ENCODE data around the gene SLC27A6.
"Not testable (repeated sequence)": the region's sequence is repeated elsewhere in the genome, so short reads cannot be mapped to it uniquely, and the experiment has no call there.

Gene SLC27A6

DNA sequence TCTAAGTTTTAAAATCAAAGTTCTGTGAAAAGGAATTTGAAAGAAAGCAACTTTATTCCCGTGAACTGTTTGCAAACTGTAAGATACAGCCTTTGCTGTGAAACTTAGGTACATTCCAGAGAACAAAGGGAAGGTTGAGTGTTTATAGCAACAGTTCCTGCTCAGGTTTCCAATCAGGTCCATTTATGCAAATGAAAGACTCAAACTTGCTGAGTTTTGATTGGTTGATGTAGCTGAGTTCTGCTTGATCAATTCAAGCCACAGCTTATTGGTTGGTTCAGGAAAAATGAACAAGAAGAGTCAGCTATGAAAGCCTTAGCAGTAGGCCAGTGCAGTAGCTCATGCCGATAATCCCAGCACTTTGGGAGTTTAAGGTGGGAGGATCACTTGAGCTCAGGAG lies 37.9 kb downstream of the SLC27A6 start:
- DNase-seq = no peak

DNA sequence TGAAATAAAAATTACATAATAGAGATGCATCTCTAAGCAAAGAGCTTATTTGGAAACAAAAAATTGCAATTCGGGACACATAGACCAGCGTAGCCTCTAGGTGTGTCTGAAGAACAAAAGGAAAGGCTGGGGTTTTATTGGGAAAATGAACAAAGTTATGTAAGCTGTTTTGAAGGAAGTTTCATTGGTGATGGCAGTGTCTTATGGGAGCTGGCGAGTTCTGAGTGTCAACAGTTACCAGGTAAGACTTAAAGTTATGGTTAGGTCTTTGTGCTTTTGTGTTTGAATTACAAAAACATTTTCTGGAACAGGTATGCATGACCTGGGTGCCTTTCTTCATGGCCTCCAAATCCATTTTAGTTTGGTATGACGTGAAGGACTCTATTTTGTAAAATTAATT lies 48.9 kb downstream of the SLC27A6 start:
- DNase-seq = no peak

DNA sequence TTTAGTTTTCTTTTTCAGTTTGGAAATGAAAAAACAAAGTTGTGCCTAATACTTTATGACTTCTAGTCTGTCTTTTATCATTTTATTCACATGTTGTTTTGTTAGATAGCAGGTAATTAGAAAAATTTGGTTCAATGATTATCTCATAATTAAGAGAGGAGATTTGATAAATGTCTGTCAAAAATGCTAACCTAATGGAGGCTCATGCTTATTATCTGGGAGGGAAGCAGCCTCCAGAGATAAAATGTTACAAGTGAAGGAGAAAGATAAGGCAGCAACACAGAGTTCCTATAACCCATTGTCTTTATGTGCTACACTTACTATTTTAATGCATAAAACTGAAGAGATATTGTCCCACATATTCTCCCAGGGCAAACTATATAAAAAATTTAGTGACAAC lies 53.5 kb downstream of the SLC27A6 start:
- DNase-seq = no peak

DNA sequence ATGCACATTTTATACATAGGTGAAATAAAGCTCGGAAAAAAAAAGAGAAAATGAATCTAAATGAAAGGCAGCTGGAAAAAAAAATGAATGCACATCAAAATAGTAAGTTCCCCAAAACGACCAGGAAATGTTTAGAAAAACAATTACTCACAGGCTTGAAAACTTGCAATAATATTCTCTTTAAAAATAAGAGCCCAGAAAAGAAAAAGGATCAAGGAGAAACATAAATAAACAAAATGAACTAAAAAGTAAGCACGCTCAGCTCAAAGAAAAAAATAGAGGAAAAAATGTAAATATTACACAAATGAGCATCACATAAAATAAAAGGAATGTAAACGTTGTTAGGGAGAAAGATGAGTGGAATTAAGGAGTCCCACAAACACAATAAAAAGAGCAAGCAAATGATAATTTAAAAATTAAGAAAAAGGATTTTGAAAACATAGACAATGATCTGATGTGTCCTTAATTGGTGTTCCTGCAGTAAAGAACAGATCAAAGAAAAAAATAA lies 54.2 kb downstream of the SLC27A6 start:
- no peak for DNase-seq

DNA sequence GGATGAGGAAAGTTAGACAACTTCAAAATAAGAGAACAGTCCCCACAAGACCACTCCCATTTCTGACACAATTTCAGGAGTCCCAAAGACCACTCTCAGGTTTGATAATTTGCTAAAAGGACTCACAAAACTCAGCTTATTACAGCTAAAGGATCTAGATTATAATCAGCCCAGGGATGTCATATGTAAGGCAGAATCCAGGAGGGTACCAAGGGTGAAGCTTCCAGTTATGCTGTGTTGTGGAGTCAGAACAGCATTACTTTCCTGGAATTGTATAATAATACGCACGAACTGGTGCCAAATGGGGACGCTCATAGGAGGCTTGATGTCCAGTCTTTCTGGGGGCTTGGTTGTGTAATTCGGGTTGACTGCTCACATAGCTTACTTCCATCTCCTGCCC lies 55.4 kb downstream of the SLC27A6 start:
- no peak for DNase-seq

DNA sequence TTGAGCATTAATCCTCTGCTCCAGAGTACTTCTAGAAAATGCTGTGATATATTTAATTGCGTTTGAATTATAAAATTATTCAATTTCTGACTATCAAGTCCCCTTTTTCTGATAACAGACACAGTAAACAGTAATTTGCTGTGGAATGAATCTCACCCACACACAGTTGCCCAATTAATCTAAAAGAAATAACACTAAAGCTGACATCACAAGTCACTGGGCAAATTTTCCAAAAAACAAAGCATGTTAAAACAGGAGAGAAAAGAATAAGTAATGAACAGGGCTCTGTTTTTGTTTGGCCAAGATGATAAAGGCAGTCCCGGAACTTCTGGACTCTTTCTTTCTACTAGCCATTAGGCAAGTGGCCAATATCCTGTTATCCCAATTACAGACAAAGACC lies 56.5 kb downstream of the SLC27A6 start:
- DNase-seq = no peak

DNA sequence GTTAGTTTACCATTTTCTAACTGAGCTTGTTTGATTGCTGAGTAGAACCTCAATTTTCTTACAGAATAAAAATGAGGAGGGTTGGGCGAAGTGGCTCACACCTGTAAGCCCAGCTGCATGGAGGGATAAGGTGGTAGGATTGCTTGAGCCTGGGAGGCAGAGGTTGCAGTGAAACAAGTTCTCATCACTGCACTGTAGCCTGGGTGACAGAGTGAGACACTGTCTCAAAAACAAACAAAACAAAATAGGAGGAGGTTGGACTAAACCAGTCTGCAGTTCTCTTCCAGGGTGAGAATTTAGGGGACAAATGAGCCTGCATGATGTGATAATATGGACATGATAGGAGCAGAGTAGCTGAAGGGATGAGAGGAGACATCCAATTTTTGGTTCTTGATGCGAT lies 57.3 kb downstream of the SLC27A6 start:
- no peak for DNase-seq

DNA sequence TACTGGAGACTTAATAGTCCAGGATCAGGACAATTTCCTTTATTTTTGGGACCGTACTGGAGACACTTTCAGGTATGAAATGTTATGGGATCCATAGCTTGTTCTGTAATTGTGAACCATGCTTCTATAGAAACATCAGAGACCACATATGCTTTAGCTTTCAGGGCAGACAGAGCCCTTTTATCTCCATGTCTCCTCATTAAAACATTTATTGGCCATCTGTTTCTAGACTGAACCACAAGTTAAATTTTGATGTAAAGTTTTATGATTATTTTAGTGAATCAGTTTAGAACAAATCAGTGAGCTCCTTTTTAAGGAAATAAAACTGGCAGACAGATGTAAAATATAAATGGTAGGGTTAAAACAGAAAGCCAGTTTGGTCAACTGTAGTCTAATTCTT lies 62.0 kb downstream of the SLC27A6 start:
- no peak for DNase-seq

DNA sequence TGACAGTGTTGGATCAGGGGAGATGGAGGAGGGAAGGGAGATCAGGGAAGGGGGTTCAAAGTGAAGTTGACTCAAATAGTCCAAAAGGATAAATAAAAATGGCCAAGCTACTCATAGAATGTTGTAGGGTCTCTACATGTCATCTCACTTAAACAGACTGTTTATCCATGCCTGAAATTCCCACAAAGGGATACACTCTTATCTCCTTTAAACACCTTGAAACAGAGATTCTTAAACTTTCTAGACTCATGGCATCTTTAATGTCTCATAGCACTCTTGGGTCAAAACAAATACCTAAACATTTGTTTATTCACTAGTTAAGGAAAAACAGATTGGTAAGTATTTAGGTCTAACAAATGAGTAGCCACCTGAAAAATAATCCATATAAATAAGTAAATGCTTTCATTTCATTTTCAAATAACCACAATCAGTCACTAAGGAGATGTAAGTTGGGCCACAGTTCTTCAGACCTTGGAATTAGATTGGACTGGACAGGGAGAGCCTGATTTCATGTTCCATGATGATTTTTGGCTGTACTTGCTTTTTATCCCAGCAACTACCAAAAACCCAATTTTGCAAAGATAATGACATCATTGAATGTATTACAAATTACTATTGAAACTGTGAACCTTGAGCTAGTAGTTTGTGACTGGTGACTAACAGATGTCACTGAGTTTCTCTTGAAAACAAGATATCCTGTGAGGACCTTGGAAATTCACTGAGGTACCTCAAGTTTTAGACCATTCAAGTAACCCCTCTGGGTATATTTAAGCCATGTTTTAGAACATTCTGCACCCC lies 66.8 kb downstream of the SLC27A6 start:
- DNase-seq = no peak

DNA sequence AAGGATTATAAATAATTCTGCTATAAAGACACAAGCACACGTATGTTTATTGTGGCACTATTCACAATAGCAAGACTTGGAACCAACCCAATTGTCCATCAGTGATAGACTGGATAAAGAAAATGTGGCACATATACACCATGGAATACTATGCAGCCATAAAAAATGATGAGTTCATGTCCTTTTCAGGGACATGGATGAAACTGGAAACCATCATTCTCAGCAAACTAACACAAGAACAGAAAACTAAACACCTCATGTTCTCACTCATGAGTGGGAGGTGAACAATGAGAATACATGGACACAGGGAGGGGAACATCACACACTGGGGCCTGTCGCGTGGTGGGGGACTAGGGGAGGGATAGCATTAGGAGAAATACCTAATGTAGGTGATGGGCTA lies 71.0 kb downstream of the SLC27A6 start:
- DNase-seq = not testable (repeated sequence)

DNA sequence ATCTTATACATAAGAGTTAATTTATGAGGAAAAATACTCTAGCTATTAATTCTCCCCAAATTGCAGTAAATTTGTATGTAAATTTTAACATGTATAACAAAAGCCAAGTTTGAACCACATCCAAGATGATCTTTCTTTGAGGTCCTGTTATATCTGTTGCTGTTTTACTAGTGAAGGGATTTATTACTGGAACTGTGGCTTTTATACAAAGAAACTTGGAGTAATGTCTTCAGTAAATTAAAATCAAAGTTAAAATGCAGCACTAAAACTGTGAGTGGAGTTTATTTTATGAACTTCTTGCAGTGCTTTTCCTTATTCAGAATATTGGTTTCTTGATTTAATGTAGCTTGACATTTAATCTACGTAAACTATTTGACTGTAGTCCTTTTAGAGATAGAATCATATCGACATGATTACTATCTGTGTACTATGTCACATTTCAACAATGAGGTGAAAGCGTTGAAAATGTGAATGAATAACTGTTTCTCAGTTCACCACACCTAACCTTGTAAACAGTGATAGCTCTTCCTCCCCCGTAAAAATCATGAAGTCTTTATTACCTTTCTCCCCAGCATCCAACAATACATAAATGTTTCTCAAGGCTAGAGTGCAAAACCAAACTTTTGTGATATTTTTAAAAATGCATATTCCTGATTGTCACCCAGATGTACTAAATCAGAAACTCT lies 76.1 kb downstream of the SLC27A6 start:
- DNase-seq = no peak

DNA sequence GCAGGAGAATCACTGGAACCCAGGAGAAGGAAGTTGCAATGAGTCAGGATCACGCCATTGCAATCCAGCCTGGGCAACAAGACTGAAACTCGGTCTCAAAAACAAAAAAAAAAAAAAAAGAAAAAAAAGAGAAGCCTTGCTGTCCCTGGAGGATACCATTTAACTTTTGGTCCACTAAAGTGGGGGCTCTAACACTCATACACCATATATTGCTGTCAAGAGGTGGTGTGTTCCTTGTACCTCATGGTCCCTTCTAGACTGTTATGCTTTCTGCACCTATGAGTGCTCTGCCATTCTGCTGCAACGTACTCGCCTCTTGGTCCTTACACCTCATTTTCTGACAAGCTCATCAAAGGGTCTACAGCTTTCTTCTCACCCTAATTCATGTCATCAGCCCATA lies 77.0 kb downstream of the SLC27A6 start:
- no peak for DNase-seq

DNA sequence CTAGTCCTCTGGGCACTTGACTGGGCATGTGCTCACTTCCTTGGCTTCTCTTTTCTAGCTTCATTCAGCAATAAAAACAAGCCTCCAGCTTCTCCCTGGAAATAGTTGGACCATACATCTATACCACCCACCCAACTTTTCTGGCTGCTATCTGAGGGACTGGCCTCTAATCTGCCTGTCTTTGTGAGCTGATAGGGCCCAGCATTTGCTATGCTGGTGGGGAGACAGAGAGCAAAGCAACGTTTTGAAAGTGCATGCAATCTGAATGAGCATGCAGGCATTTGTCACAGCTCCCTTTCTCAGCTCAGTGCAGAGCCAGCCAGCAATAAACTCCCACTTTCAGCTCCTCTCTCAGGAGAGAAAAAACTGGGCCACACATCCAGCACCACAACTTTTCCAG lies 78.6 kb downstream of the SLC27A6 start:
- no peak for DNase-seq

DNA sequence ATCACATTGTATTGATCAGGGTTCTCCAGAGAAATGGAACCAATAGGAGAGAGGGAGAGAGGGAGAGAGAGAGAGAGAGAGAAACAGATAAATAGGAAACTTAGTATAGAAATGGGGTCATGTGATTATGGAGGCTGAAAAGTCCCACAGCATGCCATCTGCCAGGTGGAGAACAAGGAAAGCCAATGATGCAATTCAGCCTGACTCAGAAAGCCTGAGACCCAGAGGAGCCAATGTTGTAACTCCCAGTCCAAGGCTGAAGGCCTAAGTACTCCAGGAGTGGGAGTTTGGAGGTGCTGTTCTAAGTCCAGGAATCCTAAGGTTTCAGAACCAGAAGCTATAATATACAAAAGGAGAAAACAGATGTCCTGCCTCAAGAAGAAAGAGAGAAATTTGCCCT lies 80.9 kb downstream of the SLC27A6 start:
- DNase-seq = no peak

DNA sequence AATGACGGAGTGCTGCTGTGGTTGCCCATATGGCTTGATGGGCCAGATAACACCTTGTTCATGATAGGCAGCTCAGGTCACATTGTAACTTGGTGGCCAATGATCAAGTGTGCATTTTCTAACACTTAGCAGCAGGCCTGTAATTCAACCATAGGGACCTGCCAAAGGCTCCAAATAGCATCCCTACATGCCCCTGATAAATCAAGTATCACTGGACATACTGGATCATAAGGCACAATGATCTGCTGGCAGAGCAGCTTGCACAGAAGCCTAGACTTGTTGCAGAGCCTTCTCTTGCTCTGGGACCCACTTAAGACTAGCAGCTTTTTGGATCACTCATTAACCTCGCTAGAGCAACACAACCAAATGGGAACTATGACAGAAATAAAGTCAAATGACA lies 83.2 kb downstream of the SLC27A6 start:
- DNase-seq = no peak

DNA sequence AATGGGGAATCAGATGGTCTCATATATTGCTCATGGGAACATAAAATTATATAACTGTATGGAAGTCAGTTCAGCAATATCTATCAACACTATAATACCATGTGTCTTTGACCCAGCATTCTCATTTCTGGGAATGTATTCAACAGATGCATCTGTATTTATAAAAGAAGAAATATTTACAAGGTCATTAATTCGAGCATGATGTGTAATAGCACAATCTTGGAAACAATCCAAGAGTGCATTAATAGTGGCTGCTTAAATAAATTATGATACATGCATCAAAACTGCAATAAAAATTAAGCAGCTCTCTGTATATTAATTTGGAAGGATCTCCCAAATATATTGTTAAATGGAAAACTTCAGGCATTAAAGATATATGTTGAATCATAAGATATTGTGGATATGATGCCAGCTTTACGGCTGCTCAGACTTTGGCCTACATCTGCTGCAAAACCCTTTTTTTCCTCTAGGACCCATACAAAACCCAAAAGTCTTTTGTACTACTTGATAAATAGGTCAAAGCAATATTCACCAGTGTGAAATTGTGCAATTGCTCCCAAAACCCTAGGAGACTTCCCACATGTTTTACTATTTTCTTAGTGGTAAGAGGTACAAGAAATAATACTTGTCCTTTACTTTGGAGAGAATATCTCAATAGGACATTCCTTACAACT lies 84.0 kb downstream of the SLC27A6 start:
- DNase-seq = no peak

DNA sequence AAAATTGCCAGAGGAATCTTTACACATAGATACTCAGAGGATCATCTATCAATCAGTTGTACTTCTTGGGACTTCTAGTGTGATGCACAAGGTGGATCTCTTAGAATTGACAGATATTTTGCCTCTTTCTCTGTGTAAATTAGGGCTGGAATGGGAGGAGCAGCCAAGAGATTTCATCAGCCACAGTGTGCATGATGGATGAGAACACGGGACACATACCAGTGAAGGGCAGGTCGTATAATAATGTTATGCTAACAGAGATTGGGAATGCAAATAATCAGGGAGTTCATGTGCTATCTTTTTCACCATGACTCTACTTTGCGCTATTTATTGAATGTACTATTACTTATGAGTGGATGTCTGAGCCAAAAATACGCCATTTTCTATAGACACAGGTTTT lies 86.0 kb downstream of the SLC27A6 start:
- DNase-seq = no peak

DNA sequence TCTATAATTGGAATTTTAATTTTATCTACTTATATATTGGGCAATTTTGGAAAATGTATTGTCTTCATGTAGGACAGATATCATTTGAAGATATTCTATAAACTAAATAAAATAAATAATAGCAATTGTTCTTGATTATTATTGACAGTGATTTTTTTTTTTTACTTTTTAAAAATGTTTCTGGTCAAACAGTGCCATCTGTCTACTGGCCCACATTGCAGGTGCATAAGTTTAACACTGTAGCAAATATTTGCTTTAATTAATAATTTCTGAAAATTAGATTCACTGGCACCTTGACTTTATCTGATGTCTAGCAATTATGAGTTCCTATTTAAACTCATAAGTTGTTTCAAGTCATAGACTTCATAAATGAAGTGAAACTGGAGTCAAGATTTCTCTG lies 88.2 kb downstream of the SLC27A6 start:
- DNase-seq = no peak

DNA sequence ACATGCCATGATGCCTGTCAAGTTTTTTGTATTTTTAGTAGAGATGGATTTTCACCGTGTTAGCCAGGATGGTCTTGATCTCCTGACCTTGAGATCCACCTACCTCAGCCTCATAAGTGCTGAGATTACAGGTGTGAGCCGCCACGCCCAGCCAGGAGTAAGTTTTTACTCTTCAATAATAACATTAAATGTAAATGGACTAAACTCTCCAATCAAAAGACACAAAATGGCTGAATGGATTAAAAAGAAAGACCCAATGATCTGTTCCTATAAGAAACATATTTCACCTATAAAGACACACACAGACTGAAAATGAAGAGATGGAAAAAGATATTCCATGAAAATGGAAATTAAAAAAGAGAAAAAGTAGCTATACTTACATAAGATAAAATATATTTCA lies 92.0 kb downstream of the SLC27A6 start:
- no peak for DNase-seq

DNA sequence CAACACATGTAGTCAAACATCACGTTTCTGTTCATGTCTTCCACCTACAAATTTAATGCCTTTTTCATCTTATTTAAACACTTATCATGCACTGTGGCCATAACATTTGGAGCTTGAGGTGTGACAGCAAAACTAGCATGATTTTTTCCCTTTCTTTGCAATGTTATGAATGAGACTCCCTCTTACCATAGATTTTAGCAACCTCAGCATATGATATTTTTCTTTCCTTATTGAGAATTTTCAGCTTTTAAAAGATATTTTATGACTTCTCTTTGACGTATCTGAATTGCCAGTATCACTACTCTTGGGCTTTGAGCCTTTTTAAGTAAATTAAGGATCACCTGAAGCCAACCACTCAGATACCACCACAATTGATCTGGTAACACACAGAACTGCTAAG lies 96.6 kb downstream of the SLC27A6 start:
- no peak for DNase-seq

DNA sequence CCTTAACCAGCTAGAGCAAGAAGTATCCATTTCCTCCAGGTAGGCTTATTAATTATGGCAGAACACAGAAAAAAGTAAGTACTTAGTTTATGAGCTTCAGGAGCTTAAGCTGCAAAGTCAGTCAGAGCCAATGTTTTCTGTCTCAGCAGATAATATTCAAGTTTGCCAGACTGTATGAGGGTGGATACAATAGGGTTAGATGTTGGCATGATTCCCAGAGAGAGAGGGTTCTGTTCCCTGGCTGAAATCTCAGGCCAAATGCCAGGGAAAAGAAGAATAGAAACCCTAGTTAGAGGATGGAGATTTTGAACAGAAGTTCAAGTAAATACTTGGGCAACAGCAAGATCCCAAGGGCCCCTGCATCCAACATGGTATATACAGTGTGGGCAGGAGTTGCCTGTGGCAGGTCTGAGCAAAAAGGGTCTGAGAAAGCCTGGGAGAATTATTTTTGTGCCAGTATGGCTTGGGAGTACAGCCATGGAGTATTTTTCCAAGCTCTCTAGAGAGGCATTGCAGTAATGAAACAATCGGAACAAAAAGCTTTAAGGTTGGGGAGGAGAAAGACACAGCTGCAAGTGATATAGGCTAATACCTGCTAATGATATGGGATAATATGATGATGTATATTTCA lies 98.3 kb downstream of the SLC27A6 start:
- DNase-seq = no peak

DNA sequence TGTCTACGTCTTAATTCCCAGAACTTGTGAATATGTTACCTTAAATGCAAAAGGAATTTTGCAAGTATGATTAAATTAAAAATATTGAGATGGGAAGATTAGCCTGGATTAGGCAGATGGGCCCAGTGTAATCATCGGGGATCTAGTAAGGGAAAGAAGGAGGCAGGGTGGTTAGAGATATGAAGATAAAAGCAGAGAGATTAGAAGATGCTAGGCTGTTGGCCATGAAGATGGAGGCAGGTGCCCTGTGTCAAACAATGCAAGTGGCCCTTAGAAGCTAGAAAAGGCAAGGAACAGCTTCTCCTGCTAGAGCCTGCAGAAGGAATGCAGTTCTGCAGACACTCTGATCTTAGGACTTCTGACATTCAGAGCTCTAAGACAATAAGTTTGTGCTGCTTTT lies 100.4 kb downstream of the SLC27A6 start:
- DNase-seq = no peak

DNA sequence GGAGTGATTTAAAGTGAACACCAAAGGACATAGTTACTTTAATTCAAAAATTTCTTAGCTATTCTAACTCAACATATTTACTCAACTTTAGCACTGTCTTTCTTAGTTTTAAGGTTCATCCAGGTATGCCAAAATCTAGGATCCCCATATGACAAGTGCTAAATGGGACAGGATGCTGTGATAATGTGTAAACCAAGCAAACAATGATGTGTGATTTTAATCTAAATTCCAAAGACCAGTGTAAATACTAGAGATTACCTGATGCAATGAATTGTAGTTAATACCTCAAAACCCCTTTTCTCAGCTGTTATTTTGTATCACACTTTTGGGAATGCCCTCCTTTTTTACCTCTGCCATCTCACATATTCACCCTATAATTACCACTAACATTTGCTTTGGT lies 102.5 kb downstream of the SLC27A6 start:
- DNase-seq = no peak

DNA sequence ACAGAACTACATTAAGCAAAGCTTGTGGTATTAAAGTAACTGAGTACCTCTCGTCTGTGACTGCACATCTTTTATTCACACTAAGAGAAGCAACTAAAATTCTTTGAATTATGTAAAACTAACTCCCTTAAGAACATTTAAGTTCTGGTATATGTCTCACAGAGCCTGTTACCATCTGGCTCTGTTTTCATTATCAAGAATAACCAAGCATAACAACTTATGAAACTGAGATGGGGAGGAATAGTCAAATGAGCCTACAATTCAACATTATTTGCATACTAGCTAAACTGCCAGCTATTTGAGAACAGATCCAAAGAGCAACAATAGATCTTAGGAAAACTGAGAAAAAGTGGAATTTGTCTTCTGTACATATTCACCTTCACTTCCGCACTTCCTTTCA lies 104.0 kb downstream of the SLC27A6 start:
- DNase-seq = no peak

Measured in stimulated activated naive CD4-positive, alpha-beta T cell (primary cell).